ENCODE data around the gene USP7.
"Not testable (repeated sequence)": the region's sequence is repeated elsewhere in the genome, so short reads cannot be mapped to it uniquely, and the experiment has no call there.

USP7 gene

DNA sequence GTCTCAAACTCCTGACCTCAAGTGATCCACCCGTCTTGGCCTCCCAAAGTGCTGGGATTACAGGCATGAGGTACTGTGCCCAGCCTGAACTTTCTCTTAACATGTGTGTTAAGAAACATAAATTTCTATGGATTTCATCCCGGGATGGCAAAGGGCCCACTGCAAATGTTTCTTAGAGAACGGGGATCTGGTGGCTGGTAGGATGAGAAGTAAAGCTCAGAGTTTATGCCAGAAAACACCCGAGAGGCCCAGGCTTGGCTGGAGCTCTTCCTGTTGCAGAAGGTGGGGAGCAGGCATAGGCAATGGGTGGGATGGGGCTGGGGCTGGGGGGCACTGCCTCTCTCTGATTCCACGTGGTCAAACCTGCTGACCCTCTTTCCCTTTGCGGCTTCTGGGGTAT, 89.3 kb downstream of the USP7 start:
- DNase-seq: no peak

GRCh38 chr16:8873866-8874195, 89.9 kb downstream of the USP7 start:
- DNase-seq: not testable (repeated sequence)

- DNase-seq: no peak
Measured at GRCh38 chr16:8872967-8873865, 90.5 kb downstream of the USP7 start.

DNA sequence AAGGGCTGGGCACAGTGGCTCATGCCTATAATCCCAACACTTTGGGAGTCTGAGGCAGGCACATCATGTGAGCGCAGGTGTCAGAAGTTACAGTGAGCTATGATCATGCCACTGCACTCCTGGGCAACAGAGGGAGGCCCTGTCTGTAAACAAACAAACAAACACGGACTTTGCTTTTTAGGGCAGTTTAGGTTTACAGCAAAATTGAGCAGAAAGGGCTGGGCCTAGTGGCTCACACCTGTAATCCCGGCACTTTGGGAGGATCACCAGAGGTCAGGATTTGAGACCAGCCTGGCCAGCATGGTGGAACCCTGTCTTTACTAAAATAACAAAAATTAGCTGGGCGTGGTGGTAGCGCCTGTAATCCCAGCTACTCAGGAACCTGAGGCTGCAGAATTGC, 91.6 kb downstream of the USP7 start:
- DNase-seq: no peak

DNA sequence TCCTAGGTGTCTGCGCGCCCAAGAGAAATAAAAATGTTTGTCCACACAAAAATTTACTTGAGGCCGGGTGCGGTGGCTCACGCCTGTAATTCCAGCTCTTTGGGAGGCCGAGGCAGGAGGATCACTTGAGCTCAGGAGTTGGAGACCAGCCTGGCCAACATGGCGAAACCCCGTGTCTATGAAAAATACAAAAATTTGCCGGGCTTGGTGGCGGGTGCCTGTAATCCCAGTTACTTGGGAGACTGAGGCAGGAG, 93.8 kb downstream of the USP7 start:
- not testable (repeated sequence) for DNase-seq

DNA sequence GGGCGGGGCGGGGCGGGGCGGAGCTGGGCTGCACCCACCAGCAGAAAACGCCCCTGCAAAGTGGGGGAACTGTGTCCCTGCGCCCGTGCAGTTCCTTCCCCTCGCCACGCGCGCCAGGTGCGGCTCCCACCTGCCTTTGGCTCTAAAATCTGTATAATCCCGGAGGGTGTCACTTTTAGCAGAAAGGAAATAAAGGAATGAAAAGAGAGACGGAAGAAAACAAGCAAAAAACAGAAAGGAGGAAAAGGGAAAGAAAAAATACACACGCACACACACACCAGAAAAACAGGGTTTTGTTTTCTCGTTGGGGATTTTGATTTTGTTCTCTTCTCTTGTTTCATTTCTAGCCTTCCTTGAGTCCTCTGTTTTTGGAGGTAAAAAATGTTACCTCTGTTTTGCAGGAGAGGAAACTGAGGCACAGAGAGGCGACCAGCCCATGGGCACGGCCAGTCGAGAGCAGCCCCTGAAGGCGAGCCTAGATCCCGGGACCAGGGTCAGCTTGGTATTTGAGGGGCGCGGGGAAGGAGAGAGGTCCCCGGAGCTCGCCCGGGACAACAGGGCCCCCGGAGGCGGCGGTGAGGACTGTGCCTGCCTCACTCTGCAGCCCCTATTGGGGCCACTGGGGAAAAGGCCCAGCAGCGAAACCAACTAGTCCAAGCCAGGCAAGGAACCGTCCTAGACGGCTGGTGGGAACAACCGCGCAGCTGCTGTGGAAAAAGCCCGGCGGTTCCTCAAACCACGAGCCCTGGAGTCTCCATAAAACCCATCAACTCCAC, 94.3 kb downstream of the USP7 start:
- no peak for DNase-seq

DNA sequence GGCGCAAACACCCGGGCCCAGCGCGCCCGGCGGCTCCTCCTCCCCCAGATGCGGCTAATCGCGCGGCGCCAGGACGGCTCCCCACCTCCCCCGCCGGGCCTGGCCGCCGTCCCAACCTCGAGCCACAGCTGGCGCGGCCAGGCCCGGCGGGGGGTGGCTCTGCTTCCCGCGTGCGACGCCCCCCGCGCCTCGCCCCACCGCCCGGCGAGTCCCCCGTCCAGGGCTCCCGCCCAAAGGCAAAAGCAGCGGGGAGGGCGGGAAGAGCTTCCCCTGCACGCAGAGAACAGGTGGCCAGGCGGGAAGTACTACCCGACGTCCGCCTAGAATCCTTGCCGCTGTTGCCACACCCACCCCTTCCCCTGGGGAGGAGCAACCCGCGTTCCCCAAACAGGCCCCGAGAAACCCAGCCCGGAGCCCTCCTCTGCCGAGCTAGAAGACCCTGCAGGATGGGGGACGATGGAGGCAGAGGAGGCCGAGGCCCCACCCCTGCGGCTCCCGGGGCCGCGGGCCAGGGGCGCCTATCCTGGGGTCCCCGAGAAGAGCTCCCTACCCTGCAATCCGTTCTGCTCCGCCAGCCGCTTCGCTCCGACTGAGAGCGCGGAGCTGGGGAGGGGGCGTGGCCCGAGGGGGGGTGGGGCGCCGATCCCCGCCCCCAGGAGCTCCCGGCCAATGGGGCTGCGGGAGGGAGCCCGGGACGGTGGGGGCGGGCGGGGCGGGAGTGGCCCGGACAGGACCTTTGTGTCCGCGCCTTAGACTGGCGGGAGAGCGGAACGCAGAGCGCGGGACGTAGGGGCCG, 95.1 kb downstream of the USP7 start, which contains the start of gene CARHSP1:
Gene CARHSP1 (minus strand): TSS at position 591 of the 796 bp plus-strand sequence. CDS start 9,678 bp downstream, outside the sequence.
- DNase-seq: peak; percentile 54

DNA sequence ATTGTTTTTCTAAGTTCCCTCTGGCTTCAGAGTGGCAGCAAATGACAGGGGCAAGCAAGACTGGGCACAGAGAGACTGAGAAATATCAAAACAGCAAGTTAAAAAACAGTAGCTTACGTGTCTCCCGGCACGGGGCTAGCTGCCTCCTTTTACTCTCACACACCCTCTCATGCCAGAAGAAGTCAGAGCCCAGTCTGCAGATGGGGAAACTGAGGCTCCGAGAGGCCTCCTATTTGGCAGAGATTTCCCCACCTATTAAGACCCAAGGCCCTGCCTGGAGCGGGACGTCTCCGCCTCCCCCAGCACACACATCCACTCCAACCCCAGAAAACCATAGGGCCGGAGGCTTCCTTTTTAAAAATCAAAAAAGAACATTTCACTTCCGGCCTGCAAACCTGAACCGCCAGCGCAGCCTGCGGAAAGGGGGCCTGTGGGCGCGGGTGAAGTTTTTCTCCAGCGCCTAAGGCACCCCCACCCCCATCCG, 95.7 kb downstream of the USP7 start:
- DNase-seq: peak; percentile 31

GRCh38 chr16:8867216-8867931, 96.3 kb downstream of the USP7 start:
- no peak for DNase-seq

DNA sequence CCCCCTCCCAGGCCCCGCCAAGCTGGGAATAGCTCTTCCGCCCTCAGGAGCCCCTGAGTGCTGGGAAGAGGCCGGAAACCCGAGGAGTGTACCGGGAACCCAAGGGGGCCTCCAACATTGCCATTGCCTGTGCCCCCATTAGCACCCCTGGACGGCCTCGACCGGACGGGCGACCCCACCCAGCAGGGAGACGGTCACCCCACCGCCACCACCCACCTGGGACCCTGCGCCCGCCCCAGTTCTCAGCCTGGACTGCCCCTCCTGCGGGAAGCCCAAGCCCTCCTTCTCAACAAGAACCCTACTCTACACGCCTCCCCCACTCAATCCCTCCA, 96.9 kb downstream of the USP7 start:
- no peak for DNase-seq

- DNase-seq: no peak
Measured at GRCh38 chr16:8866118-8866883, 97.4 kb downstream of the USP7 start.

GRCh38 chr16:8865145-8865882, 98.4 kb downstream of the USP7 start:
- no peak for DNase-seq

GRCh38 chr16:8864480-8865110, 99.1 kb downstream of the USP7 start:
- DNase-seq: no peak

DNA sequence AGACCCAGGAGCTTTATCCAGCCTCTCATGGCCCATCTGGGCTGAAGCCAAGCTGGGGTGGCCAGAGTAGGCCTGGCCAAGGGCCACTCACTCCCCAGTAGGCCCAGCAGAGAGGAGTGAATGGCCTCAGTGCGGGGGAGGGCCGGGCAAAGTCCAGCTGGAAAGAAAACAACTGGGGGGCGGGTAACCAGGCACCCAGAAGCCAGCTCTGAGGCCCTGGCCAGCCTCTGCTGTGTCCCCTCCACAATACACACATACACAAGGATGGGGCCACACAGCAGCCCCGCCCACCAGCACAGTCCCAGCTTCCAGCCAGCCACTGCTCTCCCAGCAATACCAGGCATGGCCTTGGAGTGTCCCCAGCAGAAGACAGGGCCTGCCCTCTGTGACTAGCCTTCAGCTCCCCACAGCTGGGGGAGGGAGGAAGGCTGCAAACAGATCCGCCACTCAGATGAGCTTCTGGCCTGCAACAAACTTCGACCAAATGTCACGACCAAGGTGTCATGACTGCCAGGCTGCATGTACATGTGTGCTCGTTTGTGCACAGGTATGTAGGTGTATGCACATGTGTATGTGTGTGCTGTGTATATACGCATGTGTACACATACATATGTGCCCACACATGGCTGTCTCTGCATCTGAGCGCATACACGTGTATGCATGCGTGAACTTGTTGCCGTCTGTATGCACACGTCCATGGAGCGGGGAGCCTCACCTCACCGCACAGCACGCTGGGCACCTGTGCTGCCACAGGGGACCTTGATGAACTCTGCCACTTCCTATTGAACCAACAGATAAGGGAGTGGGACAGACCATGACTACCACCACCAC, 99.9 kb downstream of the USP7 start:
- DNase-seq: no peak

DNA sequence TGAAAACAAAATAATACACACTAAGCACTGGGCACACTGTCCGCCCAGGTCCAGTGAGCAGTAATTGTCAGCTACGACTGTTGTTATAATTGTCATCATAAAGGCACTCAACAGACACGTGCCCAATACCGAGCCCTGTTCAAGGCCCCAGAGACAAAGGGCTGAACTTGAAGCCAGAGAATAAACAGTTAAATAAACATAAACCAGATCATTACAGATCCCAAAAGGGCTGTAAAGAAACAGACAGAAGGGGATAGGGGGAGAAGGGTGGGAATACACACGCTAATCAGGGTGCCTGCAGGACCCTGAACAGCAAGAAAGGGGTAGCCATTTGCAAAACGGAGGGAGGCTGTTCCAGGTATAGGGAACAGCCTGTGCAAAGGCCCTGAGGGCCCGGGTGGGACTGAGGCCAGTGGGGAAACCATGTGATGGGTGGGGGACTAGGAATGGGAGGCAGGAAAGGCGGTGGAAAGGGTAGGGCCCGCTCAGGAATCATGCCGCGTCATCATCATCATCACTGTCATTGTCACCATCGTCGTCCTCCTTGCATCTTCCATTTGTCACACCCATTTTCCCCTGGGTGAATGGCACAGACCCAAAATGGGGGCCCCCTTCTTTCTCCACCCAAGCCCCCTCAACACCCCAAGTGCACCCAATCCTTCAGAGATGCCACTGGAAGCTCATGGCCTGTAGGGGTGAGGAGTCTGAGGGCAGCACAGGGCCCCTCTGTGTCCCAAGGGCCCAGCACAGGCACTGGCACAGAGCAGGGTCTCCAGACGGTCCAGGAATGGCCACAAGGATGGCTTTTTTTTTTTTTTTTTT, 101.2 kb downstream of the USP7 start:
- no peak for DNase-seq

DNA sequence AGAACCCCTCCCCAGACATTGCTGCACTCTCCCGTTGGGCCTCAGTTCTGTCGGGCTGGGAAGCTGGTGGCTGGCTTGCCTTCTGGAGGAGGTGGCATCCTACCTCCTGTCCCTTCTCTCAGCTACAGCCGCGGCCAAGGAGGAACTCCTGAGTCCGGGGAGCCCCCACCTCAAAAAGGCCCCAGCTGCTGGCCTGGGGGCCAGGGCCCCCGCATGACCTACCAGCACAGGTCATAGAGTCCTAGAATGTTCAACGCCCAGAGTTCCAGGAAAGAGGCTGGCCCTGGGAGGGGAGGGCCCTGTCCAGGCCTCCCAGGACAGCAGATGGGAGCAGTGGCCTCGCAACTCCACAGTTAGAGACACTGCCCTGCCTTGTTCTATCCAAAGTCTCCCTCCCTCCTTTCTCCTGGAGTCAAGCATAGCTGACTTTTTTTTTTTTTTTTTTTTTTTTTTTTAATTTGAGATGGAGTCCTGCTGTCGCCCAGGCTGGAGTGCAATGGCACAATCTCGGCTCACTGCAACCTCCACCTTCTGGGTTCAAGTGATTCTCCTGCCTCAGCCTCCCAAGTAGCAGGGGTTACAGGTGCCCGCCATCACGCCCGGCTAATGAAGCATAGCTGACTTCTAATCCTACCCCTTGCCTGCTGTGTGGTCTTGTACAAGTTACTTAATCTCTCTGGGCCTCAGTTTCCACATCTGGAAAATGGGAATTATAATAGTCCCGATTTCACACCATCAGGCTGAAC, 102.0 kb downstream of the USP7 start:
- no peak for DNase-seq

- DNase-seq: no peak
Measured at GRCh38 chr16:8859913-8860881, 103.5 kb downstream of the USP7 start.

Measured in activated T-cell treated with anti-CD3 and anti-CD28 coated beads for 4 hours (primary cell).